HEK293 (cell line): Measurements from ENCODE around the gene KLHL10.
A peak's percentile ranks its signal among the peaks of the same experiment; 100 is the strongest.

ENCODE experiments used
- BCL6B ChIP-seq: fragments of 450-650 bp; formaldehyde crosslinking; IDR thresholded peaks from 2 replicates; pipeline ENCODE4 v1.5.1; 2017; ENCODE audit warnings: missing biosample characterization, missing genetic modification characterization
- GLIS2 ChIP-seq: fragments of 450-650 bp; formaldehyde crosslinking; IDR thresholded peaks from 2 replicates; pipeline ENCODE4 v1.5.1; 2016; ENCODE audit warnings: missing biosample characterization, missing genetic modification characterization
- HIC1 ChIP-seq: fragments of 450-650 bp; formaldehyde crosslinking; IDR thresholded peaks from 2 replicates; pipeline ENCODE4 v1.5.1; 2016; ENCODE audit warnings: missing biosample characterization, missing genetic modification characterization
- HOXD13 ChIP-seq: sonication (generic); formaldehyde crosslinking; IDR thresholded peaks from 2 replicates; pipeline ENCODE4 v1.8.0; 2022; ENCODE audit warnings: missing genetic modification reagents, borderline replicate concordance
- IKZF3 ChIP-seq: fragments of 450-650 bp; IDR thresholded peaks from 2 replicates; pipeline ENCODE4 v1.5.0; 2018; ENCODE audit warnings: missing biosample characterization, mild to moderate bottlenecking, missing genetic modification characterization, moderate library complexity
- OSR2 ChIP-seq: fragments of 450-650 bp; formaldehyde crosslinking; IDR thresholded peaks from 2 replicates; pipeline ENCODE4 v1.5.1; 2016; ENCODE audit warnings: missing biosample characterization, missing genetic modification characterization
- PRDM10 ChIP-seq: fragments of 450-650 bp; formaldehyde crosslinking; IDR thresholded peaks from 2 replicates; pipeline ENCODE4 v1.5.1; 2016; ENCODE audit warnings: missing biosample characterization, missing genetic modification characterization
- SCRT2 ChIP-seq: fragments of 450-650 bp; formaldehyde crosslinking; IDR thresholded peaks from 2 replicates; pipeline ENCODE4 v1.5.1; 2016; ENCODE audit warnings: missing biosample characterization, missing genetic modification characterization
- YY2 ChIP-seq: fragments of 450-650 bp; formaldehyde crosslinking; IDR thresholded peaks from 2 replicates; pipeline ENCODE4 v1.5.1; 2016; ENCODE audit warnings: missing biosample characterization, missing genetic modification characterization
- ZBTB44 ChIP-seq: fragments of 450-650 bp; IDR thresholded peaks from 2 replicates; pipeline ENCODE4 v1.5.1; 2018; ENCODE audit warnings: missing biosample characterization, mild to moderate bottlenecking, missing genetic modification characterization
- ZFHX2 ChIP-seq: fragments of 450-650 bp; formaldehyde crosslinking; conservative IDR thresholded peaks from 2 replicates; pipeline ENCODE4 v1.5.1; 2016; ENCODE audit warnings: missing biosample characterization, missing genetic modification characterization
- ZFP69B ChIP-seq: fragments of 450-650 bp; formaldehyde crosslinking; IDR thresholded peaks from 2 replicates; pipeline ENCODE4 v1.5.1; 2016; ENCODE audit warnings: missing biosample characterization, missing genetic modification characterization
- ZIC2 ChIP-seq: fragments of 450-650 bp; formaldehyde crosslinking; IDR thresholded peaks from 2 replicates; pipeline ENCODE4 v1.5.1; 2016; ENCODE audit warnings: missing biosample characterization, missing genetic modification characterization
- ZNF239 ChIP-seq: fragments of 450-650 bp; formaldehyde crosslinking; IDR thresholded peaks from 2 replicates; pipeline ENCODE4 v1.5.1; 2016; ENCODE audit warnings: missing biosample characterization, missing genetic modification characterization
- ZNF280D ChIP-seq: fragments of 450-650 bp; formaldehyde crosslinking; IDR thresholded peaks from 2 replicates; pipeline ENCODE4 v1.5.1; 2016; ENCODE audit warnings: missing biosample characterization, missing genetic modification characterization
- ZNF449 ChIP-seq: fragments of 450-650 bp; formaldehyde crosslinking; IDR thresholded peaks from 2 replicates; pipeline ENCODE4 v1.5.1; 2017; ENCODE audit warnings: missing biosample characterization, mild to moderate bottlenecking, missing genetic modification characterization, moderate library complexity
- ZNF518A ChIP-seq: fragments of 450-650 bp; formaldehyde crosslinking; conservative IDR thresholded peaks from 2 replicates; pipeline ENCODE4 v1.5.1; 2016; ENCODE audit warnings: low read depth, missing biosample characterization, missing genetic modification characterization
- ZNF585B ChIP-seq: fragments of 450-650 bp; formaldehyde crosslinking; IDR thresholded peaks from 2 replicates; pipeline ENCODE4 v1.5.1; 2016; ENCODE audit warnings: missing biosample characterization, missing genetic modification characterization
- ZNF701 ChIP-seq: fragments of 450-650 bp; formaldehyde crosslinking; IDR thresholded peaks from 2 replicates; pipeline ENCODE4 v1.5.1; 2016; ENCODE audit warnings: missing biosample characterization, missing genetic modification characterization

Gene KLHL10

GRCh38 chr17:41792845-41793783, 44.5 kb upstream of the KLHL10 start (continued):
- TF ChIP-seq BCL6B (no peak), HIC1 (tag by site-specific recombination) (no peak), HOXD13 (CRISPR knock-in tag) (no peak), IKZF3 (tag by site-specific recombination) (peak; percentile 62), OSR2 (peak; percentile 47), YY2 (tag by site-specific recombination) (peak; percentile 62; the same call in 1 of the 2 replicates), ZNF449 (tag by site-specific recombination) (peak; percentile 42; the same call in 1 of the 2 replicates), ZNF239 (tag by site-specific recombination) (0 out of 2 replicates have a peak, but pooled peaks have one; percentile 33), ZNF585B (tag by site-specific recombination) (no peak), ZFHX2 (peak; percentile 98), ZNF701 (tag by site-specific recombination) (no peak), SCRT2 (peak; percentile 74), ZIC2 (peak; percentile 75), ZNF280D (no peak), GLIS2 (tag by site-specific recombination) (peak; percentile 17; the same call in 1 of the 2 replicates), ZBTB44 (no peak), ZNF518A (tag by site-specific recombination) (no peak), ZFP69B (tag by site-specific recombination) (peak; percentile 96), PRDM10 (tag by site-specific recombination) (peak; percentile 95)
